Measurements from ENCODE around the gene MRFAP1.
"Not testable (repeated sequence)": the region's sequence is repeated elsewhere in the genome, so short reads cannot be mapped to it uniquely, and the experiment has no call there.

Gene MRFAP1

GRCh38 chr4:6668391-6668790, 27.9 kb downstream of the MRFAP1 start:
- no peak for DNase-seq (ENCODE audit: low read depth in 3 of 3)

DNA sequence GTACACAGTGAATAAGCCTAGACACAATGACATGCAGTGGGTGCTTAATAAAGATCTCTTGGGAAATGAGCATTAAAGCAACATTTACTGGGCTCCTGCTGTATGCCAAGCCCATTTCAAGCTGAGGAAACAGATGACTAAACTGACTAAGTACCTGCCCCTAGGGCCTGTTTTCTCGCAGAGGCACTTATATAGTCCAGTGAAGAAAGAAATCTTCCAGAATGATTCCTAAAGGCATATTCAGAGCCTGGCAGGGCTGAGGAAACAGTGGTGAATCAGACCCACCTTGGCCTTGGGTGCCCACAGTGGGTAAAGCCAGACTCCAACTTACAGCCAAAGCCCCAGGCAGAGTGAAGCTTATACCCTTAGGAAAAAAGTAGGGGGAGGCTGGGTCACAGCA, 31.2 kb downstream of the MRFAP1 start:
- no peak for DNase-seq (ENCODE audit: low read depth in 3 of 3)

- DNase-seq (ENCODE audit: low read depth in 3 of 3) = no peak
Measured at GRCh38 chr4:6672131-6672530, 31.6 kb downstream of the MRFAP1 start.

- not testable (repeated sequence) for DNase-seq (ENCODE audit: low read depth in 3 of 3)
Measured at GRCh38 chr4:6672541-6673190, 32.2 kb downstream of the MRFAP1 start.

GRCh38 chr4:6673191-6673659, 32.7 kb downstream of the MRFAP1 start:
- peak in 2 of 3 experiments; percentile 19 to 58 for DNase-seq (ENCODE audit: low read depth in 3 of 3)

GRCh38 chr4:6673660-6674499, 33.4 kb downstream of the MRFAP1 start:
- peak; percentile 89 to 91 (median 89) for DNase-seq (ENCODE audit: low read depth in 3 of 3)

- DNase-seq (ENCODE audit: low read depth in 3 of 3) = peak in 2 of 3 experiments; percentile 26 to 55
Measured at GRCh38 chr4:6674500-6675149, 34.1 kb downstream of the MRFAP1 start.

DNA sequence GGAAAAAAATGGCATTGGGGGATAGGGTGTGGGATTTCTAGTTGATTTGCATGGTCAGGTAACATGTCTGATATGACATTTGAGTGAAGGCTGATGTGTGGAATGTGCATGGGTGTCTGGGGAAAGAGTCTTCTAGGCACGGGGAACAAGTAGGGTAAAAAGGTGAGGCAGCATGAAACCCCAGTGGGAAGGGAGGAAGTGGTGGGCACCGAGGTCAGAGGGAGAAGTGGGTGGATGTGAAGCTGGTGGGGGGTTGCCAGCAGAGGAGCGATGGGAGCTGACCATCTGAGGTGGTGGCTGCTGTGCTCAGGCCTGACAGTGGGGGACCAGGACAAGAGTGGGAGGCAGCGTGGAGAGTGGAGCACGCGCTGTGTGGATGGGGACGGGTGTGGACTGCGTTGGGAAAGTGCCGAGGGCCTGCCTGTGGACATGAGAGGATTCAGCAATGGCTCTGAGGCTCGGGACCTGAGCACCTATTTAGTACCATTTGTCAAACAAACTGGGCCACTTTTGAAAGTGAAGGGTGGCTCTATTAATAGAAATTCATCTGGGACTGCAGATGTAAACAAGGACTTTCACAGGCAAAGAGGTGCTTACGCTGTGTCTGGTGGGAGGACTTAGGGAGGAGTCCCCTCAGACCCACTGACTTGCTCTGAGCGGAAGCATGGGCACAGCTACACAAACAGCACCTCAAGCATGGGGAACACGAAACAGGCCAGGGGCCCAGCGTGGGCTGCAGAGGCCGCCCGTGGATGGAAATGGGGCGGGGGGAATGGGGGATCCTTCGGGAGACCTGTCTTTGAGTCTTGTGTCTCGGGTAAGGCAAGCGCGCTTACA, 36.5 kb downstream of the MRFAP1 start:
- no peak for DNase-seq (ENCODE audit: low read depth in 3 of 3)

DNA sequence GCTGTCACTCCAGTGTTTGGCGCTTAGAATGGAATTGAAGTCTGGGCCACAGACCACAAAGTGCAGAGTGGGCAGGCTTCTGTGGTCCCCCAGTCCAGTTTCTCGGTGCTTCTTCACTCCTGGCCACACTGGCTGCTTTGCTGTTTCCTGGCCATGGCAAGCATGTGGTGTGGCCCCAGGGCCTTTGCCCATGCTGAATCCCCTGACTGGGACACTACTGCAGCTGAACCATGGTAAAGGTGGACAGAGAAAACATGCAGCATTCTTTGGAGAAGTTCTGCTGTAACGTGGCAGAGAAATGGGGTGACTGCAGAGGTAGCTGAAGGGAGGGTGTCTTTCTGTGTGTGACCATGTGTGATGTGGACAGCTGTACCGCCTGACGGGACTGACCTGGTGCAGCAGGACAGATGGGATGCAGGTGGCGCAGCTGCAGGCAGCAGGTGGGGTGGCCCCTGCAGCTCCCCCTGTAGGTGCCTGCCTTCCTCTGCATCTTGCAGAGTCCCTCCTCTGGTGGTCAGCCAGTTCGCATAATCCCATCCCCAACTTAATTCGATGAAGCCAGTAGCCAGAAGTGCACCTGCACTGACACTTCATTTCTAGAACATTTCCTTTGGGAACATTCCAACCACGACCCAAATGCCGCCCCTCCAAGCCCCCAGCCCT, 40.0 kb downstream of the MRFAP1 start:
- no peak for DNase-seq (ENCODE audit: low read depth in 3 of 3)

GRCh38 chr4:6681191-6681590, 40.7 kb downstream of the MRFAP1 start:
- no peak for DNase-seq (ENCODE audit: low read depth in 3 of 3)

GRCh38 chr4:6682862-6683590, 42.5 kb downstream of the MRFAP1 start:
- DNase-seq (ENCODE audit: low read depth in 3 of 3) = no peak

GRCh38 chr4:6684656-6685055, 44.2 kb downstream of the MRFAP1 start:
- no peak for DNase-seq (ENCODE audit: low read depth in 3 of 3)

DNA sequence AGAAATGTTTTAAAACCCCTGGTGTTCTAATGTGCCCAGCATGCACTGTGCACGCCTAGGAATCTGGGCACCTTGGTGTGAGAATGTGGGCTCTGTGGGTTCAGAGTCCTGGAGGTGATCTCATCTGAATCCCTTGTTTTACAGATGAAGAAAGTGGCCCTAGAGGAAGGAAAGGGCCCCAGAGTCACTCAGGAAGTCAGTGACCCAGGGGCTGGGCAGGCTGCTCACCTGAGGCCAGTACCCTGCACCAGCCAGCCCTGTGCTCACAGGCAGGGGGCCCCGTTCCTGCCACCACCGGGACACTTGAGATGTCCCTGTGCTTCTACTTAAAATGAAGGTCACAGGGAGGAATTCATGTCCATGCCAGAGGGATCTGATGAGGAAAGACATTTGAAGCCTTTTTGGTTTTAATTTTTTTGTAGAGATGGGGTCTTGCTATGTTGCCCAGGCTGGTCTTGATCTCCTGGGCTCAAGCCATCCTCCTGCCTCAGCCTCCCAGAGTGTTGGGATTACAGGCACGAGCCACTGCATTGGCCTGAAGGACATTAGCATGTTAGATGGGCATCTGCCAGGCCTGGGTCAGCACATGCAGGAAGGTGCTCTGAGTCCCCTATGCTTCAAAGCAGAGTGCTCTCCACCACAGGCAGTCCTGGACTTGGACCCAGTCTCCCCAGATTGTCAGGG, 45.8 kb downstream of the MRFAP1 start:
- DNase-seq (ENCODE audit: low read depth in 3 of 3) = no peak

GRCh38 chr4:6687947-6688878, 47.7 kb downstream of the MRFAP1 start:
- no peak for DNase-seq (ENCODE audit: low read depth in 3 of 3)

DNA sequence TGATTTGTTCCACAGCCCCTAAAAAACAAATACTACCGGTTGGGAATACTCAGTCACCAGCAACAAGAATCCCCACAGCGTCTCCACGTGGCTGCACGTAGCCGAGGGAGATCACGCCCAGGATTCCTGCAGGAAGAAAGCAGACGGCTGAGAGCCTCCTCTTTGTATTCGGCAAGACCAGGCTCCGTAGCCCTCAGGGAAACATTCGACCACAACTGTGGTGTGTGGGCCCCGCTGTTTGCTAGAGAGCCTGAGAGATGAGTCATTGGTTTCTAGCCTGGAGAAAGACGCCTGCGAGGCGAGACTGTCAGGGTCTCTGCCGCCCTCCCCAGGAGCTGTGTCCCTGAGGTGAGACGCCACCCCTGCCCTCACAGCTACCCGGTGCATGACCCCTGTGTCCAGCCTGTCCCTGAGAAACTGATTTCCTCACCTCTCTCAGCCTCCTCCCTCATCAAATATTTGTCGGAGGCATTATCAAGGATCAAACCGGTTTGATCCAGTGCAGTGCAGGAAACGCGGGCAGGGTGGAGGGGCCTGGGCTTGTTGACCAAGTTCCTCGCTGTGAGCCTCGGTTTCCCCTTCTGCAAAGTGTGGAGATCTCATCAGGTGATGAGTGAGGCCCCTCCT, 48.5 kb downstream of the MRFAP1 start:
- peak in 2 of 3 experiments; percentile 66 to 77 for DNase-seq (ENCODE audit: low read depth in 3 of 3)

GRCh38 chr4:6689506-6689960, 49.0 kb downstream of the MRFAP1 start:
- DNase-seq (ENCODE audit: low read depth in 3 of 3) = no peak
